Measurements from ENCODE around the gene ANKRD18A. TPM values are rescaled to one million over a fixed set of nuclear protein-coding genes. Genes with fewer than 3 reads are reported as not detected.
"Not testable (repeated sequence)": the region's sequence is repeated elsewhere in the genome, so short reads cannot be mapped to it uniquely, and the experiment has no call there.

The ANKRD18A gene
- total RNA-seq, 4 donors from 2014 or later, result 0.13 to 1.9 (median 0.48) TPM; not detected in 1

DNA sequence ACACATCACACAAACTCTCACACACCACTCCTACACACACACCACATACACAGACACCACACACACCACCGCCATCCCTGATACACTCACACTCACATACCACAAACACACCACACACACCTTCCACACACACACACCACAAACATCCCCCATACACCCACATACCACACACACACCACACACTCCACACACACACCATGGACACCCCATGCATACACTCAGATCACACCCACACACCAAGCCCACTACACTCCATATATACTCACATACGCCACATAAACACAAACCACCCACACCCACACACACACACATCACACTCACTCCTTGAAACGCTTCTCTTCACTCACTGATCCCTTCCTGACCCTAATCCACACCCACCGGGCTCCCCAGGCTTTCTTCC, 9.1 kb upstream of the ANKRD18A start:
- no peak for DNase-seq (ENCODE audit: low spot score)
- TF ChIP-seq, protein P1, sequence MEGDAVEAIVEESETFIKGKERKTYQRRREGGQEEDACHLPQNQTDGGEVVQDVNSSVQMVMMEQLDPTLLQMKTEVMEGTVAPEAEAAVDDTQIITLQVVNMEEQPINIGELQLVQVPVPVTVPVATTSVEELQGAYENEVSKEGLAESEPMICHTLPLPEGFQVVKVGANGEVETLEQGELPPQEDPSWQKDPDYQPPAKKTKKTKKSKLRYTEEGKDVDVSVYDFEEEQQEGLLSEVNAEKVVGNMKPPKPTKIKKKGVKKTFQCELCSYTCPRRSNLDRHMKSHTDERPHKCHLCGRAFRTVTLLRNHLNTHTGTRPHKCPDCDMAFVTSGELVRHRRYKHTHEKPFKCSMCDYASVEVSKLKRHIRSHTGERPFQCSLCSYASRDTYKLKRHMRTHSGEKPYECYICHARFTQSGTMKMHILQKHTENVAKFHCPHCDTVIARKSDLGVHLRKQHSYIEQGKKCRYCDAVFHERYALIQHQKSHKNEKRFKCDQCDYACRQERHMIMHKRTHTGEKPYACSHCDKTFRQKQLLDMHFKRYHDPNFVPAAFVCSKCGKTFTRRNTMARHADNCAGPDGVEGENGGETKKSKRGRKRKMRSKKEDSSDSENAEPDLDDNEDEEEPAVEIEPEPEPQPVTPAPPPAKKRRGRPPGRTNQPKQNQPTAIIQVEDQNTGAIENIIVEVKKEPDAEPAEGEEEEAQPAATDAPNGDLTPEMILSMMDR (IDR thresholded peaks at IDR 0.05), result no peak
- ATAC-seq (ENCODE audit: low FRiP score), result no peak

DNA sequence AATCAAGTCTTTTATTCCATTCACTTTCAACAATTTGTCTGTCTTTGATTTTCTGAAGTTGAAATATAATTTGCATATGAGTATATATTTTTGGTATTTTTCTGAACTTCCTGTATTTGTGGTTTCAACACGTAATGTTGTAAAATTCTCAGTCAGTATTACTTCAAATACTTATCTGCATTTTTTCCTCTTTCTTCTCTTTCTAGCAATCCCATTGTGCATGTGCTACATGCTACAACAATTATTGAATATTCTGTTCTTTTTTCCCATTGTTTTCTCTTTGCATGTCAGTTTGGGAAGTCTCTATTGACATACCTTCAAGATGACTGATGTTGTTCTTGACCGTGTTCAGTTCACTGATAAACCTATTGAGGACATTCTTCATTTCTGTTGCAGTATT, 5.6 kb upstream of the ANKRD18A start:
- DNase-seq (ENCODE audit: low spot score), result no peak
- no peak for ATAC-seq (ENCODE audit: low FRiP score)
- TF ChIP-seq, protein P1 (IDR thresholded peaks at IDR 0.05), result no peak

DNA sequence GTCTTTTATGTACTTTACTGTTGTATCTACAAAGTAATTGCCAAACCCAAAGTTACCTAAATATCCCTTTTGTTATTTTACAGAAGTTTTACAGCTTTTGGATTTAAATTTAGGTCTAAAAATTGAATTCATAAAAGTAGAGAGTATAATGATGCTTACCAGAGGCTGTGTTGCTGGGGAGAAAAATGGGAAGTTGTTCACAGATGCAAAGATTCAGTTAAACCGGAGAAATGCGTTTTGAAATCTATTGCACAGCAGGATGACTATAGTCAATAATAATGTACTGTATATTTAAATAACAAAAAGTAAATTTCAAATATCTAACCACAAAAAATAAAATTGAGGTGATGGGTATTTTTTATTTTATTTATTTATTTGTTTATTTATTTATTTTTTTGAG, 2.6 kb upstream of the ANKRD18A start:
- DNase-seq (ENCODE audit: low spot score) (no peak), ATAC-seq (ENCODE audit: low FRiP score) (no peak)
- TF ChIP-seq, protein P1 (IDR thresholded peaks at IDR 0.05), result no peak

DNA sequence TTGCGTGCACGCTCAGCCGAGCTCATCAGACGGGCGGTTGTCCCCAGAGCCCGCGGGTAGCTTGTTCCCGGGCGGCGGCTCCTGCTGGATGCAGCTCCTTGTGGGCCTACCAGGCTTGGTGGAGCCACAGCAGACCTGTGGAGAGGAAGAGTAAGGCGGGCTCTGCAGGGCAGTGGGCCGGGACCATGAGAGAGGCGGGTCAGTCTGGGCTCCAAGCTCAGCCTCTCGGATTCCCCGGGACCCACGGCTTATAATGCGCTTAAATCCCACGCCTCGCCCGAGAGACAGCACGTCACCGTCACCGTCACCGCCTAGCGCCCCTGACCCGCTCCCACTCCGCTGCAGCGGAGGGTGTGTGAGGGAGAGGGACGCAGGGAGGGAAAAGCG, 1.9 kb upstream of the ANKRD18A start:
- DNase-seq (ENCODE audit: low spot score) (no peak), ATAC-seq (ENCODE audit: low FRiP score) (no peak)
- TF ChIP-seq, protein P1 (IDR thresholded peaks at IDR 0.05), result no peak

DNA sequence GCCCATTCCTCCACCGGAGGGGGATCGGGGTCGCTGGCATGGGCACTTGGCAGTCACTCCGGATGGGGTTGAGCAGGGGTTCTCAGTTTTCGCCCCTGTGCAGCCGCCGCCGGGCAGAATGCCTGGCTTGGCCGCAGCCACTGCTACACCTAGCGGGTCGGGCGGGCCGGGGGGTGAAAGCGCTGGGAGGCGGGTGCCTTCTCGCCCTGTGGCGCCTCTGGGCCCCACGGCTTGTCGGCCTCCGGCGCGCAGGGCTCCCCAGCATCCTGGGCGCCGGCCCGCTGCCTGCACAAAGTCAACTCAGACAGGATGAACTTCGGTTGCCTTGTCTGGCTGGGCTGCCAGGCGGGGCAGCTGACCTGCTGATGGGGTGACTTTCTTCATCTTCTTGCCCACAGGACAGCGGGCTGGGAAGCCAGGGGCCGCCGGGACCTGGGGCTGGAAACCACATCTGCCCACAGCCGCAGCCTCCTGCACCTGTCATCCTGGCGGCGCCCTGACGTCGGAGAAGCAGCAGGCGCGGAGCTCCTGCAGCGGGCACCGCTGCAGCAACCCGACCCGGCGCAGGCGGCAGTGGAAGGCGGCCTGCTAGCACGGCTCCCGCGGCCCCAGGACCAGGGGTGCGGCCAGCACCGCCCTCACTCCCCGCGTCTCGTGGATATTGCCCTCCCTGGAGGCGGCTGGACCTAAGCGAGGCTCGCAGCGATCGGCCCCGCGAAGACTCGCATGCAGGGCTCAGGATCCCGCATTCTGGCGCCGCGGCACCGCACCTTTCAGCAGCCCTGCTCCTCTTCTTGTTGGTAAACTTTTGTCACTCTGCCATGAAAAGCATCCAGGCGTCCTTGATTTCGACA, 1.3 kb upstream of the ANKRD18A start:
- DNase-seq (ENCODE audit: low spot score) (no peak), ATAC-seq (ENCODE audit: low FRiP score) (no peak)
- TF ChIP-seq, protein P1 (IDR thresholded peaks at IDR 0.05), result no peak

DNA sequence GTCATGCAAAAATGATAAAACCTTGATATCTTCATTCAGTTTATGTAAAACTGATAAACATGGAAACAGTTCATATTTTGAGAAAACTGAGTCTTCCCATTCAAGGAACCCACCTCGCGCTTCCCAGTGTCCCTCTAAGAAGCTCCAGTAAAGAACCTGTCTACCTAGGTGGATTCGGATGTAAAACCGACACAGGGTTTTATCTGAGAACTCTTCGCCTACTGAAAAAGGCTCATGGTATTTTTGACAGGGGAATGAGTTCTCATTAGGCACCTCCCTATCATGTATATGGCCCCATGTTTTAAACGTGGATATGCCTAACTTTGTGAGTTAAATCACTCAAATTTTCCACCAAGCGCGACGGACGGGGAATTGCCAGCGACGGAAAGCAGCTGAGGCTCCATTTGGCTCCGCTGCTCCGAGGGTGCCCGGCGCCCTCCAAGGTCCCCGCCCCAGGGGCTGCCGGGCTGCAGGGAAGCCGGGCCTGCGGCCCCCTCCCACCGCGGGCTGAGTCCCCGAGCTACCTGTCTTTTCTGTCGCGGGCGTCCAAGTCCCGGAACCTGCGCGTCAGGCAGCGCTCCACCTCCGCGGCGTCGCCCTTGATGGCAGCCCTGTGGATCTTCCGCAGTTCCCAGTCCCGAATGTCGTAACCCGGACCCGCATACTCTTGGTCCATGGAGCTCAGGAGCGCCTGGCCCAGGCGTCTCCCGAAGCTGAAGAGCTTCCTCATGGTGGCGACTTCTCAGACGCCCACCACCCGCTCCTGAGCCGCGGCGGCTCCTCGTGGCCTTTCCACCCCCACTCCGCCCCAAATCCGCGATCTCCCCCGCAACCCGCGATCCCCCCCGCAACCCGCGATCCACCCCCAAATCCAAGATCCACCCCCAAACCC, 594 bp downstream of the ANKRD18A start:
- TF ChIP-seq, protein P1 (IDR thresholded peaks at IDR 0.05), result no peak
- DNase-seq (ENCODE audit: low spot score), result no peak
- no peak for ATAC-seq (ENCODE audit: low FRiP score)

DNA sequence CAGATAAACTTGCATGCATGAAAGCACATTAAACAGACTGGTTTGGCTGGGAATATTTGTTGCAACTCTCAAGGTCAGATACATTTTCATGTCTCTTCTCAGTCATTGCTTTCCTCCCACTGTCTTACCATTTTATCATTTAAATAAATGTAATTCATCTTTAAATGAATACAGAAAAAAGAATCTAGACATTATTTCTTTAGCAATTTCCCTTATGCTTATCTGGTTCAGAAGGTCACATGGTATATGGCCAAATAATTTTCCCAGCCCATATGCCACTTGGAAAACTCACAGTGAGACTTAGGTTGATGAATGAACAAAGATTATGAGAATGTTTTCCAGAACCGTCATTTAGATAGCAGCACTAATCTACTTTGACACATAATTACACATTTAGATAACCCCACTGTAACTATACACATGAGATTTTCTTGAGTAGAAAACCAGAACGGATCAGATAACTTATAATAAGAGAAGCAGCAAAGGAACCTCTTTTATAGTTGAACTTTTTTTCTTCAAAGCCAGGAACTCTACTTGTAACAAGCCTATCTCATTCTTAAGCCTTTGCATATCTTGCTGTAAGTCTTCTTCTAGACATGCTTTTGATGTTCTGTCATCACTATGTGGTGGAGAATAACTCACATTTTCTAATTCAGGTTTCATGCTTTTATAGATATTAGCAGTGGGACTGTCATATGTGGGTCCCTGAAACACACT, 22.2 kb downstream of the ANKRD18A start:
- DNase-seq (ENCODE audit: low spot score); ATAC-seq (ENCODE audit: low FRiP score): not testable (repeated sequence)

DNA sequence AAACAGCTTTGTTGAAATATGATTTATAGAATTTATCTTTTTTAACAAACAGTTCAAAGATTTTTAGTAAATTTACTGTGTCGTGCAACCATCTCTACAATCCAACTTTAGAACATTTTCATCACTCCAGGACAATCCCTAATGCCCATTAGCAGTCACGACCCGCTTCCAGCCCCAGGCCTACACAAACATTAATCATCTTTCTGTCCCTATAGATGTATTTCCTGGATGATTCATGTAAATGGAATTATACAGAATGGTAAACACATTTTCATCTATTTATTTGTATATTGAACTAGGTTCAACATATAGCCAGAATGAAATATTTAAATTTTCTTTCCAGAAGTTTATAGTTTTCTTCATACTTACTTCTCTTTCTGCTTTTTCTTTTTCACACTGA, 25.3 kb downstream of the ANKRD18A start:
- DNase-seq (ENCODE audit: low spot score); ATAC-seq (ENCODE audit: low FRiP score): not testable (repeated sequence)

DNA sequence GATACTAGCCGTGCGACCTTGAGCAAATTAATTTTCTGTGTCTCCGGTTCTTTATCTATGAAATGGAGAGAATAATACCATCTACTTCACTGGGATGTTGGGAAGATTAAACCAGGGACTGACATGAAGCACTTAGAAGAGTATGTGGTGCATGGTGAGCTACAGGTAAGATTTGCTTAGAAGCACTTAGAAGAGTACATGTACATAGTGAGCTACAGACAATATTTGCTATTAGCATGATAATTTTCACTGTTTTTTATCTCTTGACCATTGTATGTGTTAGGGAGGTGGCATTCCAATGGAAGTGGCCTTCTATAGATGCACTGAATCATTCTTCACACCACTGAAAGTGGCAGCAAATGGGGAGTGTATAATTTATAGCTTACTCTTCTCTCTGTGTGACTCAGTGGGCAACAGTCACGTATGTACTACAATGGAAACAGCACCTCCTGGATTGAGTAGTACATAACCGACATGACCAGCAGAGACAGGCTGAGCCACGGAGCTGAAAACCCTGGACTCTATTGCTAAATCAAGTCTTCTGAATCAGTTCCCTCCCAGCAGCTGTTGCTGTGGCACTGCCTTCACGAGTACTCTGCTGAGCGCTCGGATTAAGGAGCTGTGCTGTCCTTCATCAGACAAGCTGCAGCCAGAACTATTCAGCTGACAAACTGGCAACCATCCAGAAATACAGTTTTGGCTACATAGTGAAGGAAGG, 28.9 kb downstream of the ANKRD18A start:
- DNase-seq (ENCODE audit: low spot score); ATAC-seq (ENCODE audit: low FRiP score): not testable (repeated sequence)

DNA sequence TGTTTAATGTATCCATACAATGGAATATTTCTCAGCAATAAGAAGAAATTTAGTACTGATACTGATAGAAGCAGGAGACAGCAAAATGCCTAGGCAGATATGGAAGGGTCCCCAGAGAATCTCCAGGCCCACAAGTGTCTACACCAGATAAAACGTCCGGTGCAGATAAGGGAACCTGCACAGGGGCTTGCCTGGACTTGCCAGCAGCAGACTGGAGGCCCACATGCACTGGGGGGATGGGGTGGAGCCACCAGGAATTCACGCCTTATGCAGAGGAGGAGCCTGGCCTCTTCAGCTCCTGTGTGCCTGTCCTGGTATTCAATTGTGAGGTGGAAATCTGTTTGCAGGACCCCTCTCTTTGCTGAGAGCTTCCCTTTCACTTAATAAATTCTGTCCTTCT, 36.6 kb downstream of the ANKRD18A start:
- not testable (repeated sequence) for ATAC-seq (ENCODE audit: low FRiP score); DNase-seq (ENCODE audit: low spot score)

All from omental fat pad (tissue), 4 donors.